Adrenal gland (tissue), 5 donors: ENCODE data around the gene HYAL1.
A peak's percentile ranks its signal among the peaks of the same experiment; 100 is the strongest.

Experiments
- POLR2A ChIP-seq, 2 donors: fragments of 450-650 bp; IDR thresholded peaks; one replicate each; pipeline ENCODE4 v1.6.1; 2017; ENCODE audit warnings: antibody characterized with exemption in 2 of 2, mild to moderate bottlenecking in 2 of 2, moderate library complexity in 1 of 2
- TF ChIP-seq, protein P1 (sequence below), 6 experiments: fragments of 450-650 bp in 4 of 6; fragments of 200-600 bp in 2 of 6; sonication (generic) in 1 of 6; IDR thresholded peaks; 1 replicate in 5 of 6; 2 replicates in 1 of 6; pipeline versions ENCODE4 v1.5.1 to v1.8.0; 2016 to 2021; ENCODE audit warnings: antibody characterized with exemption in 6 of 6, mild to moderate bottlenecking in 2 of 6, moderate library complexity in 1 of 6
- donor health status: DM: no; HTN: no; CAD: no.

DNA sequence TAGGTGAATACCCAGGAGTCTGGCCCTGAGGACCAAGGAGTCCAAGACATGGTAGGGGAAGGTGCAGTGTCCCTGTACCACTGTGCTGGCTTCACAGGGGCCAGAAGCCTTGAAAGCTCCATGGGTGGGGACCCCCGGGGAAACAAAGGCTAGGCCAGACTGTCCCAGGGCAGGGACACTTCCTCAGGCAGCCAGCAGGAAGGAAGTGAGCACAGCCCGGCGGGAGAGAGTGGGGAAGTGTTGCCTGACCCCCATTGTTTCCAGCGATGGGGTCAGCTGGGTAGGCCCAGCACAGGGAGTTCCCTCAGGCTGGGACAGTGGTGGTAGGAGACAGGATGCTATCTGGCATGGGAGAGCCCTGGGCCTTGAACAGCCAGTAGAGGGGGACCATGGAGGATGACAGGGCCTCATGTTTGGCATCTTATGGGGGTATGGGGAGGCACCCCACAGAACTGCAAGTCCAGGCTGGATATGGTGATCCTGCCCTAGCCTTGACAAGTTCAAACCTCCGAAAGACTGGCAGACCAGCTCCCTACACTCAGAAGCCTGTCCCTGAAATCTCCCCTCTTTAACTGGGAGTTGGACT lies 20.3 kb upstream of the HYAL1 start:
- TF ChIP-seq, protein P1, sequence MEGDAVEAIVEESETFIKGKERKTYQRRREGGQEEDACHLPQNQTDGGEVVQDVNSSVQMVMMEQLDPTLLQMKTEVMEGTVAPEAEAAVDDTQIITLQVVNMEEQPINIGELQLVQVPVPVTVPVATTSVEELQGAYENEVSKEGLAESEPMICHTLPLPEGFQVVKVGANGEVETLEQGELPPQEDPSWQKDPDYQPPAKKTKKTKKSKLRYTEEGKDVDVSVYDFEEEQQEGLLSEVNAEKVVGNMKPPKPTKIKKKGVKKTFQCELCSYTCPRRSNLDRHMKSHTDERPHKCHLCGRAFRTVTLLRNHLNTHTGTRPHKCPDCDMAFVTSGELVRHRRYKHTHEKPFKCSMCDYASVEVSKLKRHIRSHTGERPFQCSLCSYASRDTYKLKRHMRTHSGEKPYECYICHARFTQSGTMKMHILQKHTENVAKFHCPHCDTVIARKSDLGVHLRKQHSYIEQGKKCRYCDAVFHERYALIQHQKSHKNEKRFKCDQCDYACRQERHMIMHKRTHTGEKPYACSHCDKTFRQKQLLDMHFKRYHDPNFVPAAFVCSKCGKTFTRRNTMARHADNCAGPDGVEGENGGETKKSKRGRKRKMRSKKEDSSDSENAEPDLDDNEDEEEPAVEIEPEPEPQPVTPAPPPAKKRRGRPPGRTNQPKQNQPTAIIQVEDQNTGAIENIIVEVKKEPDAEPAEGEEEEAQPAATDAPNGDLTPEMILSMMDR (IDR thresholded peaks at IDR 0.05) = peak in 2 of 6 experiments; percentile 11 to 31
- no peak for TF ChIP-seq POLR2A (IDR thresholded peaks at IDR 0.05)
